HepG2 (cell line): ENCODE results near the gene KISS1R. TPM values are rescaled to one million over a fixed set of nuclear protein-coding genes. Genes with fewer than 3 reads are reported as not detected.

Experiments
- ARID3A ChIP-seq: IDR thresholded peaks from 2 replicates; pipeline ENCODE4 v1.6.1; 2012; ENCODE audit warnings: low read depth, low read length, improper control_type of control experiment
- CHCHD3 ChIP-seq: sonication (generic); formaldehyde crosslinking; IDR thresholded peaks from 2 replicates; pipeline ENCODE4 v1.8.0; 2022; ENCODE audit warnings: mild to moderate bottlenecking, missing genetic modification reagents, moderate library complexity
- CSRNP2 ChIP-seq: sonication (generic); formaldehyde crosslinking; conservative IDR thresholded peaks from 2 replicates; pipeline ENCODE4 v1.8.0; 2022; ENCODE audit warnings: low read depth, missing genetic modification reagents
- CTCF ChIP-seq: sonication (generic); formaldehyde crosslinking; IDR thresholded peaks from 2 replicates; pipeline ENCODE4 v1.5.0; 2020; ENCODE audit warnings: mild to moderate bottlenecking, missing genetic modification reagents, moderate library complexity
- FIP1L1 ChIP-seq: fragments of 200-400 bp; formaldehyde crosslinking; IDR thresholded peaks from 2 replicates; pipeline ENCODE4 v1.6.1; 2018; ENCODE audit warnings: low read depth, mild to moderate bottlenecking, low read length, moderate library complexity, borderline replicate concordance; ENCODE audit not compliant: insufficient read depth
- IRF1 ChIP-seq: sonication (generic); formaldehyde crosslinking; IDR thresholded peaks from 2 replicates; pipeline ENCODE4 v1.4.0; 2020; ENCODE audit warnings: low read depth, mild to moderate bottlenecking, missing genetic modification reagents
- KLF11 ChIP-seq: IDR thresholded peaks from 2 replicates; pipeline ENCODE4 v1.6.1; 2016; ENCODE audit warnings: missing compliant biosample characterization
- RAD21 ChIP-seq: fragments of 450-650 bp; formaldehyde crosslinking; IDR thresholded peaks from 2 replicates; pipeline ENCODE4 v1.5.0; 2020; ENCODE audit warnings: mild to moderate bottlenecking
- RFX3 ChIP-seq: IDR thresholded peaks from 2 replicates; pipeline ENCODE4 v1.6.1; 2016; ENCODE audit warnings: missing biosample characterization, missing genetic modification reagents
- TAF1 ChIP-seq: sonication (generic); formaldehyde crosslinking; IDR thresholded peaks from 2 replicates; pipeline ENCODE4 v1.4.0; 2020; ENCODE audit warnings: missing genetic modification reagents
- TAF15 ChIP-seq: fragments of 200-400 bp; formaldehyde crosslinking; IDR thresholded peaks from one replicate; pipeline ENCODE4 v1.6.1; 2018; ENCODE audit warnings: mild to moderate bottlenecking, low read depth, low read length; ENCODE audit not compliant: poor library complexity, severe bottlenecking
- U2AF1 ChIP-seq: fragments of 200-400 bp; formaldehyde crosslinking; optimal IDR thresholded peaks from 2 replicates; pipeline ENCODE3; 2017; ENCODE audit warnings: mild to moderate bottlenecking, low read depth, low read length
- U2AF2 ChIP-seq: fragments of 200-400 bp; formaldehyde crosslinking; IDR thresholded peaks from 2 replicates; pipeline ENCODE4 v1.6.1; 2017; ENCODE audit warnings: low read depth, mild to moderate bottlenecking, low read length
- ZBTB1 ChIP-seq: sonication (generic); formaldehyde crosslinking; IDR thresholded peaks from 2 replicates; pipeline ENCODE4 v1.4.0; 2020; ENCODE audit warnings: missing genetic modification reagents, borderline replicate concordance
- ZNF17 ChIP-seq: sonication (generic); formaldehyde crosslinking; IDR thresholded peaks from 2 replicates; pipeline ENCODE4 v1.5.0; 2020; ENCODE audit warnings: mild to moderate bottlenecking, missing genetic modification reagents
- ZNF256 ChIP-seq: sonication (generic); formaldehyde crosslinking; conservative IDR thresholded peaks from 2 replicates; pipeline ENCODE4 v1.4.0; 2020; ENCODE audit warnings: missing genetic modification reagents
- ZNF280D ChIP-seq: sonication (generic); formaldehyde crosslinking; IDR thresholded peaks from 2 replicates; pipeline ENCODE4 v1.5.1; 2020; ENCODE audit warnings: mild to moderate bottlenecking, missing genetic modification reagents
- ZNF460 ChIP-seq: sonication (generic); formaldehyde crosslinking; IDR thresholded peaks from 2 replicates; pipeline ENCODE4 v1.5.1; 2020; ENCODE audit warnings: missing genetic modification reagents, mild to moderate bottlenecking, borderline replicate concordance
- ZNF674 ChIP-seq: sonication (generic); formaldehyde crosslinking; IDR thresholded peaks from 2 replicates; pipeline ENCODE4 v1.5.0; 2020; ENCODE audit warnings: low read depth, mild to moderate bottlenecking, missing genetic modification reagents
- ZNF766 ChIP-seq: sonication (generic); formaldehyde crosslinking; IDR thresholded peaks from 2 replicates; pipeline ENCODE4 v1.5.0; 2020; ENCODE audit warnings: missing genetic modification reagents, borderline replicate concordance
- polyA plus RNA-seq, 8 experiments: library from polyadenylated mRNA; depleted of rRNA in 3 of 8; stranded (reverse) in 7 of 8; unstranded in 1 of 8; fragments of >200 nt; fragmentation: Illumina TruSeq in 4 of 8; extraction: Trizol in 4 of 8; gene quantifications; 2 replicates each; pipeline versions ENCODE4 v1.2.1 to v1.2.3, GENCODE V29; 2011 to 2016; ENCODE audit warnings: low read depth in 4 of 8, missing spikeins in 1 of 8, mixed read lengths in 1 of 8; ENCODE audit not compliant: insufficient read depth in 1 of 8
- total RNA-seq, 5 experiments: library from RNA; depleted of rRNA; stranded (reverse); fragments of >200 nt; fragmentation: Illumina TruSeq; extraction: Trizol; gene quantifications; 2 replicates each; pipeline ENCODE4 v1.2.3, GENCODE V29; 2016; ENCODE audit warnings: low read depth in 1 of 5

Gene KISS1R
- total and polyA plus RNA-seq, 2 of the 13 experiments (the other 11 are each of a cell fraction or from before 2014, with no cell fraction given) = 1.1 to 10.2 TPM

GRCh38 chr19:952680-953444 lies 35.7 kb downstream of the KISS1R start (continued):
- TF ChIP-seq ZNF17 (CRISPR knock-in tag) (no peak), TAF1 (CRISPR knock-in tag) (peak; percentile 39; the same call in 1 of the 2 replicates), ARID3A (no peak), CHCHD3 (CRISPR knock-in tag) (no peak), U2AF1 (peak; percentile 83), CTCF (CRISPR knock-in tag) (peak; percentile 32; the same call in 1 of the 2 replicates), RFX3 (CRISPR knock-in tag) (peak; percentile 36; the same call in 1 of the 2 replicates), ZNF766 (CRISPR knock-in tag) (0 out of 2 replicates have a peak, but pooled peaks have one; percentile 84), U2AF2 (no peak; the same call in 1 of the 2 replicates), ZNF256 (no peak), FIP1L1 (peak; percentile 19; the same call in 1 of the 2 replicates), KLF11 (CRISPR knock-in tag) (0 out of 2 replicates have a peak, but pooled peaks have one; percentile 40), ZBTB1 (CRISPR knock-in tag) (no peak), ZNF674 (CRISPR knock-in tag) (no peak), IRF1 (no peak), ZNF460 (CRISPR knock-in tag) (peak; percentile 46; the same call in 1 of the 2 replicates), ZNF280D (CRISPR knock-in tag) (peak; percentile 81; the same call in 1 of the 2 replicates), RAD21 (CRISPR knock-in tag) (peak; percentile 82), CSRNP2 (no peak), TAF15 (no peak)
